Measurements from ENCODE around the gene DBH.

The DBH gene

GRCh38 chr9:133701981-133702797 lies 66.0 kb downstream of the DBH start:
- peak; percentile 52 to 67 for DNase-seq (ENCODE audit: low read depth in 2 of 2)

- no peak for DNase-seq (ENCODE audit: low read depth in 2 of 2)
Observed at GRCh38 chr9:133702798-133703590, 66.8 kb downstream of the DBH start.

- no peak for DNase-seq (ENCODE audit: low read depth in 2 of 2)
Observed at GRCh38 chr9:133703591-133704399, 67.6 kb downstream of the DBH start.

DNA sequence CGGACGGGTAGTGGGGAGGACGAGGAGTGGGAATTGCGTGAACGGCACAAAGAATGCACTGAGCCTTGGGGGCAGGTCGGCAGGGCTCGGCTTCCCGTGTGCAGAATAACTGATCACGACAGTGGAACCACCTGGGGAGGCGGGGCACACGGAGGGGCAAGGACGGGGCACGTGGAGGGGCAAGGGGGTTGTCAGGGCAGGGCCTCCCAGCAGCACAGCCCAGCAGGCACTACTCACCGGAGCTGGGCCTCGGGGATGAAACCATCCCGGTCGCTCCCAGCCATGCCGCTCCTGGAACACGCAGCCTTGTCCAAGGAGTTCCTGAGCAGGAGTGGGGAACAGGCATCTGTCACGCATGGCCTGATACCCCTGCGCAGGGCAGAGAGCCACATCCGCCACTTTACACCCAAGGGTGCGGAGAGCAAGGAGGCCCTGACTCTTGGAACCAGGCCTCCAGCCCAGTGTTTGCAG lies 68.6 kb downstream of the DBH start:
- DNase-seq (ENCODE audit: low read depth in 2 of 2): no peak

DNA sequence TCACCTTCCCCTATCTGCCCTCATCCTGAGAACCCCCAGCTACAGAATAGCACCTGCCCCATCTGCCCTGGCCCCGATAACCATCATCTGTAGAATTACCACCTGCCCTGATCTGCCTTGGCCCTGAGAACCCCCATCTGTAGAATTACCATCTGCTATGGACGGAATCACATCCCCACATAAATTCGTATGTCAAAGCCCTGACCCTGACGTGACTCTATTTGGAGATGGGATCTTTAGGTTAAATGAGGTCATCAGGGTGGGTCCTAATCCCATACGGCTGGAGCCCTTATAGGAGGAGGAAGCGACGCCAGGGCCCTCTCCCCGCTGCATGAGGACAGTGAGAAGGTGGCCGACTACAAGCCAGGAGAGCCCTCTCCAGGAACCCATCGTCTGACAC lies 69.4 kb downstream of the DBH start:
- DNase-seq (ENCODE audit: low read depth in 2 of 2): no peak

DNA sequence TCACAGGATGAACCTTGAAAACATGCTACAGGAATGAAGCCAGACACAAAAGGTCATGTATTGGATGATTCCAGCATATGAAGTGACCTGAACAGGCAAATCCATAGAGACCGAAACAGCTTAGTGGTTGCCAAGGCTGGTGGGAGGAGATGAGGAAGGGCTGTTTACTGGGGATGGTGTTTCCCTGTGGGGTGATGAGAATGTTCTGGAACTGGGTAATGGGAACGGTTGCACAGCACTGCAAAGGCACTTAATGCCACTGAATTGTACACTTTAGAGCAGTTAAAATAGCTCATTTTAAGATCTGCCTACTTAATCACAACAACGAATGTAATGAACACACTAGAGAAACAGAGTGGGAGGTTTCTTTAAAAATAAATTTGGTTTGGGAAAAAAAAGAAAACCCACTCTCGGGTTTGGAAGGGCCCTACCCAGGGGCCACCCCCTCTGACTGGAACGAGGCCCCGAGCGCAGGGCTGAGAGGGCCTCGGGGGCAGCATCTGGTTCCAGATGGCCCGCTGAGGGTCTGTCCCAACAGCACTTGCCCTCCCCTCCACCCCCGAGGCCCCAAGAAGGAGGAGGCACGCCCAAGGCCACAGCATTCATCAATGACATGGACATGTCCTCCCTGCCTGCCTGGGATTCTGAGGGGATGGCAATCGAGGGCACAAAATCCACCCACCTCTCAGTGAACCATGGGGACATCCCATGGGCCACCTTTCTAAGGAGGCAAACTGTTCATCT lies 70.3 kb downstream of the DBH start:
- no peak for DNase-seq (ENCODE audit: low read depth in 2 of 2)

GRCh38 chr9:133707065-133707762 lies 71.1 kb downstream of the DBH start:
- DNase-seq (ENCODE audit: low read depth in 2 of 2): no peak

DNA sequence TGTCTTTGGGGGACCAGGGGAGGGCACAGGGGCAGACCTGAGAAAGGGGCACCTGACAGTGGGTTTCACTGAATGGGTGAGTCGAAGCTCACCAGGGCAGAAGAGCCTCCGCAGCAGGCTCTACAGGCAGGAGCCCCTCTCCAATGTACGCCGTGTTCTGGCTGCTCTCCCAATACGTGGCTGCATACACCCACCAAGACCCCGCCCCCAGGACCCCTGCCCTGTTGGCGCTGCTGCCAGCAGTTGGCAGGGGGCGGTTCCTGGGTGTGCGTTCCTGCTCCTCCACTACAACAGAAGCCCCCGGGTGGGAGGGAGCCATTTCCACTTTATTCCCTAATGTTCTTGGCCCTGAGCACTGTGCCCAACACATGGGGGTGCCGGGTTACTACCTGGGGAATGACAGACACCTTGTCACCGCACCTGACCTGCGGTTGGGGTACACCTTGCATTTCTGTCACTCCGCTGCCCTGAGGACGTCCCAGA lies 71.6 kb downstream of the DBH start:
- no peak for DNase-seq (ENCODE audit: low read depth in 2 of 2)

DNA sequence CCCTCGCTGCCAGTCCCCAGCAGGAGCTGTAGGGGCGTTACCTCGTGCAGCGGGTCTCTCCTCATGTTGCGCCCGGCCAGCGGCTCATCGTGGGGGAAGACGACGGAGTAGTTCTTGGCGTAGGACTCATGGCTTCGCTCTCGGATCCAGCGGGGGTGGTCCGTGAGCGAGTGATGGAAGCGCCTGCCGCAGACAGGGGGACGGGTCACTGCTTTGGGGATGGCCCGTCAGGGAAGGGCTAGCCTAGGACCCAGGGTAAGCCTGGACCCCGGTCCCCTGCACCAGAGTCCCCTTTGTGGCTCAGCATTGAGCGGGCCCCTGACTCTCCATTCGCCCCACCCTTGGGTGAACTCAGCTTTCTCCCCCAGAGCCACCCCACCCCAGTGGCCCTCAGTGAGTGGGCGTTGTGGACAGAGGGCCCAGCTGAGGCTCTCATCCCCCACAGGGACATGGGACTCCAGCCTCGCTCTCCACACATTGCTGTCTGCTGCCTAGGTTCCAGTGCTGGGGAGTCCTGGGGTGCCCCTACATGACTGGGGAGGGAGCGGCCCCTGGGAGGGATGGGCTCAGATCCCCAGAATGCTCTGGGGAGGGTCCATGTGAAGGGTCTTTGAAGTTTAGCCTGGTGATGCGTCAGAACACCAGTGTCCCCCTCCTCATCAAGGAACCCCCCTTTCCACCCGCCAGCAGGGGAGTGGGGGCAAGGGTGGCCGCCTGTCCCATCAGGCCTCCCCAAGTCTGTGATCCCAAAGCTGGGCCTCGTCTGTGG lies 72.3 kb downstream of the DBH start:
- no peak for DNase-seq (ENCODE audit: low read depth in 2 of 2)

Data from stimulated activated CD4-positive, alpha-beta T cell treated with anti-CD3 and anti-CD28 coated beads, Interleukin-15, amount 100 ng/mL, for 48 hours (primary cell).